ENCODE measurements around the gene ST6GALNAC2.
"Not testable (repeated sequence)": the region's sequence is repeated elsewhere in the genome, so short reads cannot be mapped to it uniquely, and the experiment has no call there.

The ST6GALNAC2 gene

DNA sequence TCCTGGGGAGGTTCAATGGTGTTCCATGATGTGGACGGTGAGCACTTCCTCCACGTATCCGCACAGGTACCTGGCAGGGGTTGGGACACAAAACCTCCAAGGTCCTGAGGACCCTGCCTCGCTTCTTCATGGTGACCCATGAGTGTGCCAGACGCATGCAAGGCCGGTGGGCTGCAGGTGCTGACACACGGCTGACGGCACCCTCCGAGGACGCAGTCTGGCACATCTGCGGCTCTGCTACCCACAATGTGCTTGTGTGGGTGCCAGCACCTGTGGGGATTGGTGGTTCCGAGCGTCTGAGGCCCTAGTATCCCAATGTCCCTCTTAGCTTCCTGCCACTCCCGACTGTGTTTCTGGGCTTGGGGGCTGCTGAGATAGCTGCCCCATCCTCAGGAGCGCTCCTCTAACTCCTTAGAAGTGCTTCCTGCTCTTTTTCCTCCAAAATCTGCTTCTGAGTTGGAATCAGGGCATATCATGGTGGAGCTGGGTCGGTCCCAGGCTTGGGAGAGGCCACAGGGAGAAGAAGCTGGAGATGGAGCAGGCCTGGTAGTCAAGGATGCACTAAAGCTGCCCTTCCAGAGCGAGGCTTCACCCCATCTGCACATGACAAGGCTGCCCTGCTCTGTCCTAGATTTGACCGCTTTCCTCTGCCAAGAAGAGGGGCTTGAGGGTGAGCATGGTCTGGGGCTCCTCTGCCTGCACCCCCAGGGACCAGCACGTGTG, 49.7 kb downstream of the ST6GALNAC2 start:
- Histone ChIP-seq H3K9ac (ENCODE audit: low read length) (no peak overlapping the region), H3K9me3 (ENCODE audit: low read length) (no peaks in the 10 kb centered on the region), H3K4me3 (ENCODE audit: low read depth in 1 of 2, low read length in 2 of 2) (peak overlapping the region in 1 of 2 donors; percentile 38), H3K36me3 (ENCODE audit: insufficient read depth, low read length) (no peaks in the 10 kb centered on the region), H3K4me1 (ENCODE audit: insufficient read depth, low read length) (peaks cover 5% of the 10 kb centered on the region), H3K27me3 (ENCODE audit: control insufficient read depth in 1 of 2, insufficient read depth in 2 of 2, low read length in 2 of 2) (peaks cover 0 to 29% of the 10 kb centered on the region in 2 donors), H3K27ac (ENCODE audit: low read depth, low read length) (no peak overlapping the region)

- Histone ChIP-seq H3K4me1 (ENCODE audit: insufficient read depth, low read length) (peaks cover 10% of the 10 kb centered on the region), H3K27ac (ENCODE audit: low read depth, low read length) (no peak overlapping the region), H3K9ac (ENCODE audit: low read length) (no peak overlapping the region), H3K9me3 (ENCODE audit: low read length) (no peaks in the 10 kb centered on the region), H3K4me3 (ENCODE audit: low read depth in 1 of 2, low read length in 2 of 2) (no peak overlapping the region), H3K36me3 (ENCODE audit: insufficient read depth, low read length) (no peaks in the 10 kb centered on the region), H3K27me3 (ENCODE audit: control insufficient read depth in 1 of 2, insufficient read depth in 2 of 2, low read length in 2 of 2) (peaks cover 0 to 29% of the 10 kb centered on the region in 2 donors)
These were observed 50.6 kb downstream of the ST6GALNAC2 start for GRCh38 chr17:76534831-76535732.

DNA sequence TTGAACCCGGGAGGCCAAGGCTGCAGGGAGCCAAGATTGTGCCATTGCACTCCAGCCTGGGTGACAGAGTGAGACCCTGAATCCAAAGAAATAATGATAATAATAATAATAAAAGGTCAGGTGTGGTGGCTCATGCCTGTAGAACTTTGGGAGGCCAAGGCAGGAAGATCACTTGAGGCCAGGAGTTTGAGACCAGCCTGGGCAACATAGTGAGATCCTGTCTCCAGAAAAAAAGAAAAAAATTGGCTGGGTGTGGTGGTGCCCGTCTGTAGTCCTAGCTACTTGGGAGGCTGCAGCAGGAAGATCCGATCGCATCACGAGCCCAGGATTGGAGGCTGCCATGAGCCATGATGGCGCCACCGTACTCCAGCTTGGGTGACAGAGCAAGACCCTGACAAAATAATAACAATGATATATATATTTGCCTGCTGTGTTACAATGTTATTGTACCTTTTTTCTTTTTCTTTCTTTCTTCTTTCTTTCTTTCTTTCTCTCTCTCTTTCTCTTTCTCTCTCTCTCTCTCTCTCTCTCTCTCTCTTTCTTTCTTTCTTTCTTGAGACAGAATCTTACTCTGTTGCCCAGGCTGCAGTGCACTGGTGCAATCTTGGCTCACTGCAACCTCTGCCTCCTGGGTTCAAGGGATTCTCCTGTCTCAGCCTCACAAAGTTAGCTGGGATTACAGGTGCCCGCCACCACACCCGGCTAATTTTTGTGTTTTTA, 51.9 kb downstream of the ST6GALNAC2 start:
- not testable (repeated sequence) for H3K27ac ChIP-seq (ENCODE audit: low read depth, low read length); H3K4me3 ChIP-seq (ENCODE audit: low read depth in 1 of 2, low read length in 2 of 2); H3K9me3 ChIP-seq (ENCODE audit: low read length); H3K9ac ChIP-seq (ENCODE audit: low read length); H3K36me3 ChIP-seq (ENCODE audit: insufficient read depth, low read length)
- peaks cover 0 to 28% of the 10 kb centered on the region in 2 donors for H3K27me3 ChIP-seq (ENCODE audit: control insufficient read depth in 1 of 2, insufficient read depth in 2 of 2, low read length in 2 of 2)
- peaks cover 20% of the 10 kb centered on the region for H3K4me1 ChIP-seq (ENCODE audit: insufficient read depth, low read length)

DNA sequence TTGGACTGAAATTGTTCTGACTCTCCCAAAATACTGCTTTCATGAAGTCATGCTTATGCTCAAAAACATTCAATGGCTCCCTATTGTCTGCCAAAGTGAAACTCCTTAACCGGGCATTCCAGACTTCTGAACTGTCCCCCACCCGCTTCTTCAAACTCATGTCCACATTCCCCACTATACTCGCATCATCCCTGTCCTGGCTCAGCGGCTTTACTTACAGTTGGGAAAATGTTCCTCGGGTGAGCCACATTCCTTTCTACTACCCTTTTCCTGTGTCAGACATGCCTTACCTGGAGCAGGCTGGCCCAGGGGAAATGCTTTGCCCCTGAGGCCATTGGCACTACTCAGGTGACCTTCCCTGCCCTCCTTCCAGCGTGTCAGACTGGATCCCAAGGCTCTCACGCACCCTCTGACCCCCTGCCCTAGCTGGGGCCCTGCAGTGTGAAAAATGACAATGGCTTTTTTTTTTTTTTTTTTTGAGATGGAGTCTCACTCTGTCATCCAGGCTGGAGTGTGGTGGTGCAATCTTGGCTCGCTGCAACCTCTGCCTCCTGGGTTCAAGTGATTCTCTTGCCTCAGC, 53.5 kb downstream of the ST6GALNAC2 start:
- Histone ChIP-seq H3K27ac (ENCODE audit: low read depth, low read length) (no peak overlapping the region), H3K27me3 (ENCODE audit: control insufficient read depth in 1 of 2, insufficient read depth in 2 of 2, low read length in 2 of 2) (peaks cover 0 to 20% of the 10 kb centered on the region in 2 donors), H3K36me3 (ENCODE audit: insufficient read depth, low read length) (no peaks in the 10 kb centered on the region), H3K9me3 (ENCODE audit: low read length) (no peaks in the 10 kb centered on the region), H3K4me1 (ENCODE audit: insufficient read depth, low read length) (peaks cover 31% of the 10 kb centered on the region), H3K9ac (ENCODE audit: low read length) (no peak overlapping the region), H3K4me3 (ENCODE audit: low read depth in 1 of 2, low read length in 2 of 2) (no peak overlapping the region)

DNA sequence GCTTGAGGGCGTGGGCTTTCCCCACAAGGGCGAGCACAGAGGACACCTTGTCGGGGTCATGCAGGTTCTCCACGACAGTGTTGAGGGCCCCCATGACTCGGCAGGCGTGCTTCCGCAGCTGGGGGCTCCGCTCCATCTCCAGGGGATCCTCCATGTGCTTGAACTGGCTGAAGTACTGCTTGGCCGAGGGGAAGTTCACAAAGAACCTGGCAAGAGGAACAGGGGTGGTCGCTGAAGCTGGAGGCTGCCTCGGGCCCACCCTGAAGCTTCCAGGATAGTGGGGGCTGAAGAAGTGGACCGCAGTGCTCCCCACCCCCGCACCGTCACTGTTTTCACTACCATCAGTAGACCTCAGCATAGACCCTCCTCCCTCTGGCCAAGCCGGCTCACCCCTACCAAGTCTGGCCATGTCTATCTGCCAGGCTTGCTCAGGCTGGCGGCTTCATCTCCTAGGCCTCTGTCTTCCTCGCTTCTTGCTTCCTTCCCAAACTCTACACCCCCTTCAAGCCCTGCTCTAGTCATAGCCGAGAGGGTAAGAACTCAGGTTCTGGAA, 54.1 kb downstream of the ST6GALNAC2 start:
- Histone ChIP-seq H3K9ac (ENCODE audit: low read length) (no peak overlapping the region), H3K27me3 (ENCODE audit: control insufficient read depth in 1 of 2, insufficient read depth in 2 of 2, low read length in 2 of 2) (peaks cover 0 to 14% of the 10 kb centered on the region in 2 donors), H3K4me3 (ENCODE audit: low read depth in 1 of 2, low read length in 2 of 2) (no peak overlapping the region), H3K4me1 (ENCODE audit: insufficient read depth, low read length) (peaks cover 31% of the 10 kb centered on the region), H3K27ac (ENCODE audit: low read depth, low read length) (no peak overlapping the region), H3K9me3 (ENCODE audit: low read length) (no peaks in the 10 kb centered on the region), H3K36me3 (ENCODE audit: insufficient read depth, low read length) (no peaks in the 10 kb centered on the region)

GRCh38 chr17:76530811-76531485, 54.7 kb downstream of the ST6GALNAC2 start:
- Histone ChIP-seq H3K27me3 (ENCODE audit: control insufficient read depth in 1 of 2, insufficient read depth in 2 of 2, low read length in 2 of 2) (peaks cover 0 to 9% of the 10 kb centered on the region in 2 donors), H3K4me1 (ENCODE audit: insufficient read depth, low read length) (peaks cover 31% of the 10 kb centered on the region), H3K36me3 (ENCODE audit: insufficient read depth, low read length) (no peaks in the 10 kb centered on the region), H3K27ac (ENCODE audit: low read depth, low read length) (no peak overlapping the region), H3K4me3 (ENCODE audit: low read depth in 1 of 2, low read length in 2 of 2) (no peak overlapping the region), H3K9ac (ENCODE audit: low read length) (no peak overlapping the region), H3K9me3 (ENCODE audit: low read length) (no peaks in the 10 kb centered on the region)

- H3K9ac ChIP-seq (ENCODE audit: low read length), result no peak overlapping the region
- peaks cover 31% of the 10 kb centered on the region for H3K4me1 ChIP-seq (ENCODE audit: insufficient read depth, low read length)
- H3K4me3 ChIP-seq (ENCODE audit: low read depth in 1 of 2, low read length in 2 of 2), result no peak overlapping the region
These were observed 55.5 kb downstream of the ST6GALNAC2 start for GRCh38 chr17:76530095-76530723.

DNA sequence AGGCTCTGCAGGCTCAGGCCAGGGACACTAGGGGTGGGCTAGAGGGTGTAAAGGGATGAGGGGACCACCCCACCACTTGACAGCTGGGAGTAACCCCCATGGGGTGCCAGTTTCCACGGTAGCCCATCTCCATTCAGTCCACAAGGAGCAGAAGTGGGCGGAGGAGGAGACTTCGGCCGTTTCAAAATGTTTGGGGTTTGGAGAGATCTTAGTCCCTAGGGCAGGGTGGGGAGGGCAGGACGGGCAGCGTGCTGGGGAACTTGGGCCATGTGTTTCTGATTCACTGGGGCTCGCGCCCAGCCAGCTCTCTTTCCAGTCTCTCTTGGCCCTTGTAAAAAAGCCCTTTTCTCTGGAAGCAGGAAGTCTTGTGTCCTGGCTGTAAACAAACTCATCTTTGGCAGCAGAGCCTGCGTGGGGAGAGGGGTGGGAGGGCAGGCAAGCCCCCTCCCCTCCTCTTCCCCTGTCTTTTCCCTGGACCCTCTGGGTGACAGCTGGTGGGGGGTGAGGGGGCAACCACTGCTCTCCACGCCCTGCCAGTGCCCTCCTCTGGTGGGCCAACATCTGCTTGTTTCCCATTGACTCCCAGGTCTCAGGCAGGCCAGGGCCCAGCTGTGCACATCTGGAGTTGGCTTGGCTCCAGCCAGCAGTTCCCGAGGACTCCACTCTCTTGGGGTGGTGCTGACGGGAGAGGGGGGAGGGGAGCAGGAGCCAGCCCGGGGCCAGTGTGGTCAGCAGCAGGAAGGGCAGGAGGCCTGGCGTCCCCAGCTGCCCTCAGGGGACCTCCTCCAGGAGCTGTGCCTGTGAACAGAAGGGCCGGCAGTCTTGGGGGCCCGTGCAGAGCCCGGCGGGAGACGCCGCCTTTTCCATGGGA, 56.2 kb downstream of the ST6GALNAC2 start:
- H3K4me3 ChIP-seq (ENCODE audit: low read depth in 1 of 2, low read length in 2 of 2), result no peak overlapping the region
- no peak overlapping the region for H3K9ac ChIP-seq (ENCODE audit: low read length)
- H3K27me3 ChIP-seq (ENCODE audit: control insufficient read depth in 1 of 2, insufficient read depth in 2 of 2, low read length in 2 of 2), result peaks cover 0 to 4% of the 10 kb centered on the region in 2 donors

More at GRCh38 chr17:76530095-76530723, 55.5 kb downstream of the ST6GALNAC2 start:
- Histone ChIP-seq H3K27me3 (ENCODE audit: control insufficient read depth in 1 of 2, insufficient read depth in 2 of 2, low read length in 2 of 2) (peaks cover 0 to 9% of the 10 kb centered on the region in 2 donors), H3K27ac (ENCODE audit: low read depth, low read length) (peak overlapping the region; percentile 63), H3K9me3 (ENCODE audit: low read length) (no peaks in the 10 kb centered on the region), H3K36me3 (ENCODE audit: insufficient read depth, low read length) (no peaks in the 10 kb centered on the region)

GRCh38 chr17:76528528-76529223, 57.0 kb downstream of the ST6GALNAC2 start:
- no peak overlapping the region for H3K4me3 ChIP-seq (ENCODE audit: low read depth in 1 of 2, low read length in 2 of 2)
- peaks cover 39% of the 10 kb centered on the region for H3K4me1 ChIP-seq (ENCODE audit: insufficient read depth, low read length)
- no peaks in the 10 kb centered on the region for H3K36me3 ChIP-seq (ENCODE audit: insufficient read depth, low read length)
- no peaks in the 10 kb centered on the region for H3K9me3 ChIP-seq (ENCODE audit: low read length)
- H3K27me3 ChIP-seq (ENCODE audit: control insufficient read depth in 1 of 2, insufficient read depth in 2 of 2, low read length in 2 of 2), result peaks cover 0 to 5% of the 10 kb centered on the region in 2 donors
- no peak overlapping the region for H3K9ac ChIP-seq (ENCODE audit: low read length)
- peak overlapping the region; percentile 63 for H3K27ac ChIP-seq (ENCODE audit: low read depth, low read length)

More for the DNA sequence above, 56.2 kb downstream of the ST6GALNAC2 start:
- Histone ChIP-seq H3K27ac (ENCODE audit: low read depth, low read length) (peak overlapping the region; percentile 63), H3K9me3 (ENCODE audit: low read length) (no peaks in the 10 kb centered on the region), H3K4me1 (ENCODE audit: insufficient read depth, low read length) (peaks cover 39% of the 10 kb centered on the region), H3K36me3 (ENCODE audit: insufficient read depth, low read length) (no peaks in the 10 kb centered on the region)
